GM19467 (cell line): ENCODE data around the gene LGR4.

ENCODE experiments used
- ATAC-seq: cut with Tn5 transposase; IDR thresholded peaks from one replicate; pipeline ENCODE4 v1.9.1; 2021; ENCODE audit warnings: mild to moderate bottlenecking, moderate library complexity; ENCODE audit not compliant: unreplicated experiment

The LGR4 gene

GRCh38 chr11:27487706-27488105 is 15.1 kb upstream of the LGR4 start:
- no peak for ATAC-seq

GRCh38 chr11:27485930-27486773 is 13.6 kb upstream of the LGR4 start:
- no peak for ATAC-seq

DNA sequence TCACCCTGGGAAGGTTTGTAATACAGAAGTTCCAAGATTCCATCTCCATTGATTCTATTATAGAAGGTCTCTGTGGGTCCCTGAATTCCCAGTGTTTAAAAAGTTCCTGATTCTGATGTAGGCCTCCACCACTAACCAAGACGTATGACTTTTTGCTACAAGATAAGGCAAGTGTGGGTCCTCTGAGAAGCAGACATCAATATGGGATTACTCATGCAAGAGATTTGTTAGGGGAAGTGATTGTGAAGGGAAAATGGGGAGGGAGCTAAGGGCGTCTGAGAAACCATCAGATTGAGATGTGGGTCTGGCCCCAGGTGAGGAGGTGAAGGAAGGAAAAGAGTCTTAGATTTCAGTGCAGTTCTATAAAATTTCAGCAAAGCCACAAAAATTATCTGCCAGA is 10.2 kb upstream of the LGR4 start:
- ATAC-seq, result no peak

- no peak for ATAC-seq
Observed at GRCh38 chr11:27481992-27482391, 9.4 kb upstream of the LGR4 start.

- ATAC-seq, result no peak
Observed at GRCh38 chr11:27477831-27478230, 5.2 kb upstream of the LGR4 start.

GRCh38 chr11:27477243-27477642 is 4.7 kb upstream of the LGR4 start:
- no peak for ATAC-seq

DNA sequence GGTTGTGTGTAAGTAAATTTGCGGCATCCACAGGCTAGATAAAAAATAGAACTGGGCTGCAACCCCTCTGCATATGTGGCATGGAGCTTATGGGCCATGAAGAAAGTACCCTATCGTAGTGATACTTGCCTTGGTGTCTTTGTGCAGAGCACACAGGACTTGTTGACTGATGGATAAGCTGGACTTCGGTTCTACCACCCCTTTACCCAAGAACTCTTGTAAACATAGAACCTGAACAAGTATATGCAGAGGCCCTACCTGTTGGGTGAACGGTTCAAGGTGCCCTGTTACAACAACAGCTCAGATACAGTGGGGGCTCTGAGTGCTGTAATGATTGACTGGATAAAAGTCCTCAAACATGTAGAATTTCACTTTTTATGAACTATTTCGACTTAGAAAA is 3.0 kb upstream of the LGR4 start:
- no peak for ATAC-seq

DNA sequence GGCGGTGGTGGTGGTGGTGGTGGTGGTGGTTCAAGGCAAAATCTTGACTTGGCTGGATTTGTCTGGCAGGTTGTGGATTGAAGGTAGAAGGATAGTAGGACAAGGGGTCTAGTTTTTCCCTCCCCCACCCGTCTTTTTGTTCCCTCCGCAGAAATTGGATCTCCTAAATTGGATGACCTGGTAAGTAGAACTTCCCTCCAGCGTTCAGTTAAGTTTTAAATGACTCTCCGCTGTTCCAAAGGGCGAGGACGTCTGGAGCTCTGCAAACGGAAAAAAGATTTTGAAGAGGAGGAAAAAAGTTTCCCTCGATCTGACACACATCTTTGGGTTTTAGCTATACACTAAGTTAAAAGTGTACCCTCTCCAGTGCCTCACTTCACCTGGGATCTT is 422 bp upstream of the LGR4 start:
- no peak for ATAC-seq

DNA sequence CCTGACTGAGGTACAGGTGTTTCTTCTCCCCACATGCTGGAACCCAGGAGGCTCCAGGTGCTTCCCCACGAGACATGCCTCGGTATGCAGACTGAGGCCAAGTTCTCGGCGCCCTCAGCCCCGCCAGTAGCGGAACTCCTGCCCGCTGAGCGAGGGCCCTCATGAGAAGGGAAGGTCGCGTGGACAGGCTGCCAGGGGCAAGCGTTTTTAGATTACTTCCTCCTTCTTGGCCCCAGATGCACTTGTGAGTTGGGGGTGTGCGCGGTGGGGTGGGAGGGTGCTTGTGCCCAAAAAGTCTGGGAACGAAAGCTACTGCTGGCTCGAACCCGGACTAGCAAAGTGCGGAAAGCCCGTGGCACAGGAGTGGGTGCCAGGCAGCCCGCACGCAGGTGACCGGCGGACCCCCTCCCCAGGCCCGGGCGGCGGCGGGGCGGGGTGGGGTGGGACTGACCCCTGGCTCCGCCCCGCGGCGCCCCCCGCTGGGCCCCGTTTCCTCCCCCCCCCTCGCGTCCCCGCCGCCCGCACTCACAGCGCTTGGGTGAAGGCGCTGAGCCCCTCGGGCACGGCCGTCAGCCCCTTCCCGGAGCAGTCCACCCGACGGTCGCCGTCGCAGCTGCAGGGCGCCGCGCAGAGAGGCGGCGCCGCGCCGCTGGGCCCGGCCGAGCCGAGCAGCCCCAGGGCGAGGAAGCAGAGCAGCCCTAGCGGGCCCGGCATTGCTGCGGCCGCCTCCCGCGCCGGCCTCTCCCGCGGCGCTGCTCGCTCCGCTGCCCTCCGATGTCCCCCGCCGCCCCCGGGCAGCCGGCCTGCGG is 797 bp downstream of the LGR4 start:
- peak; percentile 38 for ATAC-seq

DNA sequence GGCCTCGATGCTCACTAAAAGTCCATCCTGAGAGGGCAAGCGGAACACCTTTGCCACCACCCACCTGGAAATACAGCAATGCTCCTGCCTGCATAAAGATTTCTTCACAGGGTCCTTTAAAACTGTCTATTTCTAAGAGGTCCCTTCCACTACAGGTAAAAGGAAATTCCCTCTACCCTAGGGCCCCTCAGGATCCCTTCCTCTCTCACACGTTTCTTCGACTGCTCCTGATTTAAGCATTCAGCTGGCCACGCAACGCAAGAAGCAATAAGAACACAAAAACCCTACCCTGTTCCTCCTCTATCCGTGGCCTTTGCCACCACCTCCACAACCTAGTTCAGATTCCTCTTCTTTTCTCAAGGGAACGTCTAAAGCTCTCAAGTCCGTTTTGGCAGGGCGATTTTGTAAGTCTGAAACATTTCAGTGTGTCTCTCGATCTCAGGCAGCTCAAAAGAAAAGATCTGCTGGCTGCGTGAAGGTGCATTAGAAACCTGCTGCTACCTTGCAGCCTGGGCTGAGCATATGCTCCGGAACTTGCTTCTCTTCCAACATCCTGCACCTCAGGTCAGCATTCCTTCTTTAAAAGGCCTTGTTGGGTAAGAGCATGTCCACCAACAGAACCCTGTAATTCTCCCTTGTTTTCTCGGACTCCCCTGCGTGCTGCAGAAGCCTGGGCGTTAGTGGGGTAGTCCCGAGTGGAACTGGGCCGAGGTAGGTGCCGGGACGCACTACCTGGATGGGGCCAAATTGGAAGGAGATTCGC is 1.6 kb downstream of the LGR4 start:
- ATAC-seq, result no peak

- no peak for ATAC-seq
Observed at GRCh38 chr11:27470166-27470565, 2.4 kb downstream of the LGR4 start.

- no peak for ATAC-seq
Observed at GRCh38 chr11:27468995-27469695, 3.4 kb downstream of the LGR4 start.

DNA sequence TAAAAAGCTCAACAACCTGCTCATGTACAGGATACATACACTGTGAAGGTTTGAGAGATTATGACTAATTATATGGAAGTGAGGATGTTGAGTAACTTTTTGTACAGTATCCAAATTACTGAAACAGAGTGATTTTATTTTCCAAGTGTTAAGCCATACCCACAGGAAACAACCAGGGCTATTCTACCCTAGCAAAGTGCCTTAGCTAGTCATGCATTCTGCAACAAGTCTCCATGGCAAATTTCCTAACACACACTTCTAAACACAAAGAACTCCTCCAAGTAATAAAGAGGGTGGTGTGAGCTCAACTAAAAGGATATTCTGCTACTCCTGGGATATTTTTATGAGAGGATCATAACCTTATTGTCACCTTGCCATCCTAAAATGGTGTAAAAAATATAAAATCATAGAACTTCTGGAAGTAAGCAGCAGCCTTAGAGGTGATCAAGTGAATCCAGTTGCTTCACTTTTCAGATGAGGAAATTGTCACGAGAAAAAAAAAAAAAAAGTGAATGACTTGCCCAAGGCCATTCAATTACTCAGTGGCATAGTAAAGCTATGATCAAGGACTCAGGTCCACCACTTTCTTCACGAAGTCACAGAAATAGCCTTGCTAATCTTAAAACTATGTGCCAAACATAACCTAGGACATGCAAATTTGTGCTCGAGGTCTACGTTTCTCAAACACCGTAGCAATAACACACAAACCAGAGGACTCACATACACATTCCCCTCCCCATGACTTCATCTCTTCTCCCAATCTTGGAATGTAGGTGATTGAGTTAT is 4.2 kb downstream of the LGR4 start:
- ATAC-seq, result no peak

GRCh38 chr11:27467181-27467913 is 5.2 kb downstream of the LGR4 start:
- ATAC-seq, result no peak

- ATAC-seq, result no peak
Observed at GRCh38 chr11:27466363-27466762, 6.2 kb downstream of the LGR4 start.

DNA sequence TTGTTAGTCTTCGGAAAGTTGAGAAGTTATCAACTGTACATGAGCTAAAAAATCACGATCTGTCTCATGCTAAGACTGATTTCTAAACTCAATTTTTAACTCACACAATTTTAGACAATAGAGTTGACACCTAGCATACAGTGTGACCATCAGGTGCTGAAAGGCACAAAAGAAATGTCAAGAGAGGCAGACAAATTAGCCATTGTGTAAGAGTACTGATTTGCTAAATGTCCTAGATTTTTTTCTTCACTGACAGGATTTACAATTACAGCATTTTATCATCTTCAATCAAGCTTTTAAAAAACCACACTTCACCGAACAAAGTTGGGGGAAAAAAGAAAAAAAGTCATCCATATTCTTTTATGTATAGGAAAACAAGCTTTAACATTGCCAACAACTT is 7.0 kb downstream of the LGR4 start:
- ATAC-seq, result no peak

DNA sequence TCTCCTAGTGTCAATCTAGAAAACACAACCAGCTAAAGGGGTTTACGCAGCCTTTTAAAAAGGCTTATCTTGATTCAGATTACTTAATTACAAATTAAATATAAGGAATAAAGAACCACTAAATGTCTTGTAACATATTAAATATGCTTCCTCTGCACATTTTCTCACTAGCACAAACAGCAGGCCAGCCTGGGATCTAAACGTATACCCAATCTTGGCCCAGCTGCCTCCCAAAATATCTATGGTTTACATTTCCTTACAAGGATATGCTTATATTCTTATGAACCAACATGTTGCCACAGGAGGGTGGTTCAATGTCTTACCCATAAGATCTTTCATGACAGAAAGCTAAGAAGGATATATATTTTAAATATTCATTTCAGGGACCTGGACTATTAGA is 7.7 kb downstream of the LGR4 start:
- ATAC-seq, result no peak

- ATAC-seq, result no peak
Observed at GRCh38 chr11:27464289-27464696, 8.3 kb downstream of the LGR4 start.

GRCh38 chr11:27462543-27462942 is 10.0 kb downstream of the LGR4 start:
- ATAC-seq, result no peak
